ENCODE results near the gene COMMD1.

DNA sequence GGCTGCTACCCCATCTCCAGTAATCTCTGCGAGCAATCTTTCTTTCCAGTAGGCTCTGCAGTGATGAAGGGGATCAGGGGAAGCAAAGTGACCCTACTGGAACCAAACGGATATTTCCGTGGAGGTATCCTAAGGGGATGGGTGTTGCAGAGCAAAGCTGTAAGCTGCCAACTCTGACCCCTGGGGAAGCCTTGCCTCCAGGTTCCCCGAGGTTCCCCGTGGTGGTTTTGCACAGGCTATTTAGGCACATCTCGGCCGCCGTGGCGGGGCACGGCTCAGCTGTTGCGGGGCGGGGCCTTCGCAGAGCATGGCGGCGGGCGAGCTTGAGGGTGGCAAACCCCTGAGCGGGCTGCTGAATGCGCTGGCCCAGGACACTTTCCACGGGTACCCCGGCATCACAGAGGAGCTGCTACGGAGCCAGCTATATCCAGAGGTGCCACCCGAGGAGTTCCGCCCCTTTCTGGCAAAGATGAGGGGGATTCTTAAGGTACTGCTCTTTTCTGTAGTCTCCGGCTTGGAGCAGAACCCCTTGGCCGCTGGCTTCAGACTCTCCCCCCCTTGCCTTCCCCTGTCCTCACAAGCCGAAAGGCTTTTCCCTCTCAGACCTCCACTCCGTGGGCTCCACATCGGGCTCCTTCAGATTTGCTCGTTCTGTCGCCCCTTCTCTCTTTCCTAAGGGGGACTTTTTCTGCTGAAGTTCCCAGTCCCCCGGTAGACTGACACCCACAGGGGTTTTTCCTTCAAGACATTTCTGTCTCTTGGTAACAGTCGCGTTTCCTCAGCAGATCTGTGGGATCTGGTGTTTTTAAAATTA is at the start of gene COMMD1:
- TF ChIP-seq, protein P1, sequence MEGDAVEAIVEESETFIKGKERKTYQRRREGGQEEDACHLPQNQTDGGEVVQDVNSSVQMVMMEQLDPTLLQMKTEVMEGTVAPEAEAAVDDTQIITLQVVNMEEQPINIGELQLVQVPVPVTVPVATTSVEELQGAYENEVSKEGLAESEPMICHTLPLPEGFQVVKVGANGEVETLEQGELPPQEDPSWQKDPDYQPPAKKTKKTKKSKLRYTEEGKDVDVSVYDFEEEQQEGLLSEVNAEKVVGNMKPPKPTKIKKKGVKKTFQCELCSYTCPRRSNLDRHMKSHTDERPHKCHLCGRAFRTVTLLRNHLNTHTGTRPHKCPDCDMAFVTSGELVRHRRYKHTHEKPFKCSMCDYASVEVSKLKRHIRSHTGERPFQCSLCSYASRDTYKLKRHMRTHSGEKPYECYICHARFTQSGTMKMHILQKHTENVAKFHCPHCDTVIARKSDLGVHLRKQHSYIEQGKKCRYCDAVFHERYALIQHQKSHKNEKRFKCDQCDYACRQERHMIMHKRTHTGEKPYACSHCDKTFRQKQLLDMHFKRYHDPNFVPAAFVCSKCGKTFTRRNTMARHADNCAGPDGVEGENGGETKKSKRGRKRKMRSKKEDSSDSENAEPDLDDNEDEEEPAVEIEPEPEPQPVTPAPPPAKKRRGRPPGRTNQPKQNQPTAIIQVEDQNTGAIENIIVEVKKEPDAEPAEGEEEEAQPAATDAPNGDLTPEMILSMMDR (conservative IDR thresholded peaks at IDR 0.05; ENCODE audit: low read depth in 2 of 2), result no peak
- TF ChIP-seq JUNB (IDR thresholded peaks at IDR 0.05; ENCODE audit: unreplicated experiment), result no peak
- TF ChIP-seq EZH2 (IDR thresholded peaks at IDR 0.05; ENCODE audit: low read depth, unreplicated experiment), result no peak
- peak; percentile 74 for TF ChIP-seq POLR2AphosphoS5 (IDR thresholded peaks at IDR 0.05; ENCODE audit: low read depth)
- TF ChIP-seq CREB1 (CRISPR knock-in tag; IDR thresholded peaks at IDR 0.05; ENCODE audit: low read depth), result no peak

Measured in GM23338 (cell line).